H1 (cell line): Measurements from ENCODE around the gene ASIC2. TPM values are rescaled to one million over a fixed set of nuclear protein-coding genes. Genes with fewer than 3 reads are reported as not detected.

ENCODE experiments used
- CTCF ChIA-PET: fragments of 300-600 bp; sonication (Branson Sonifier 250); formaldehyde crosslinking; loops from one replicate; lab custom pipeline; 2021; ENCODE audit not compliant: partially characterized antibody; lab: Charles Lee
- POLR2A ChIA-PET: fragments of 300-600 bp; sonication (Branson Sonifier 250); formaldehyde crosslinking; loops from one replicate; lab custom pipeline; 2021; ENCODE audit warnings: inconsistent platforms; ENCODE audit not compliant: partially characterized antibody; lab: Charles Lee
- DNase-seq, 2 experiments: peaks; one replicate each; pipeline versions ENCODE4 v3.0.0 to v3.0.0-alpha.2; 2010 to 2022; ENCODE audit warnings: low spot score in 2 of 2, low read depth in 1 of 2, mixed read lengths in 1 of 2
- FAIRE-seq: peaks from 2 replicates; lab custom pipeline; 2011; peaks lifted over from hg19 to GRCh38; lab: Jason Lieb, UNC
- H2AFZ ChIP-seq: 2 replicates; pipeline ENCODE4 v1.8.1; 2012; ENCODE audit warnings: low read length, inconsistent platforms
- H2AK5ac ChIP-seq: 2 replicates; pipeline ENCODE4 v1.6.1; 2013; ENCODE audit warnings: low read depth, low read length
- H2BK120ac ChIP-seq: replicated peaks from 2 replicates; pipeline ENCODE3; 2013; ENCODE audit warnings: low read depth, low read length, inconsistent platforms
- H2BK12ac ChIP-seq: 2 replicates; pipeline ENCODE4 v1.6.1; 2013; ENCODE audit warnings: low read depth, low read length
- H2BK15ac ChIP-seq: 2 replicates; pipeline ENCODE4 v1.6.1; 2013; ENCODE audit warnings: low read length
- H2BK20ac ChIP-seq: 2 replicates; pipeline ENCODE4 v1.6.1; 2013; ENCODE audit warnings: low read length
- H2BK5ac ChIP-seq: 2 replicates; pipeline ENCODE4 v1.6.1; 2013; ENCODE audit warnings: low read depth, low read length
- H3K14ac ChIP-seq: 2 replicates; pipeline ENCODE4 v1.6.1; 2013; ENCODE audit warnings: inconsistent platforms; ENCODE audit not compliant: insufficient read length
- H3K18ac ChIP-seq: 2 replicates; pipeline ENCODE4 v1.6.1; 2013; ENCODE audit warnings: low read length; ENCODE audit errors: extremely low read depth
- H3K23ac ChIP-seq: 2 replicates; pipeline ENCODE4 v1.6.1; 2013; ENCODE audit warnings: inconsistent platforms; ENCODE audit not compliant: insufficient read length
- H3K23me2 ChIP-seq: 2 replicates; pipeline ENCODE4 v1.6.1; 2013; ENCODE audit warnings: low read depth, low read length
- H3K27ac ChIP-seq: 2 replicates; pipeline ENCODE4 v1.6.1; 2011; ENCODE audit warnings: low read depth, low read length, inconsistent platforms
- H3K27me3 ChIP-seq, 4 experiments: replicated peaks in 1 of 4; 1 replicate in 1 of 4; 2 replicates in 3 of 4; pipeline versions ENCODE4 v1.6.1 to v1.8.1; 2011 to 2013; ENCODE audit warnings: low read length in 3 of 4, mild to moderate bottlenecking in 3 of 4, inconsistent platforms in 2 of 4, mixed read lengths in 2 of 4, moderate library complexity in 1 of 4; ENCODE audit not compliant: control insufficient read depth in 3 of 4, insufficient read depth in 3 of 4; ENCODE audit errors: extremely low read depth in 1 of 4
- H3K36me3 ChIP-seq, 4 experiments: 2 replicates each; pipeline versions ENCODE4 v1.6.1 to v1.8.1; 2011 to 2013; ENCODE audit warnings: mild to moderate bottlenecking in 4 of 4, low read length in 3 of 4, moderate library complexity in 2 of 4, control low read depth in 1 of 4, inconsistent platforms in 1 of 4; ENCODE audit not compliant: insufficient read depth in 4 of 4, control insufficient read depth in 2 of 4
- H3K4ac ChIP-seq: replicated peaks from 2 replicates; pipeline ENCODE3; 2013; ENCODE audit warnings: low read length, low read depth, mixed read lengths, inconsistent platforms; ENCODE audit not compliant: insufficient read length
- H3K4me1 ChIP-seq, 4 experiments: replicated peaks in 1 of 4; 1 replicate in 1 of 4; 2 replicates in 3 of 4; pipeline versions ENCODE4 v1.6.1 to v1.8.1; 2011 to 2013; ENCODE audit warnings: low read length in 3 of 4, inconsistent platforms in 2 of 4, mixed read lengths in 1 of 4; ENCODE audit not compliant: insufficient read depth in 4 of 4, control insufficient read depth in 3 of 4
- H3K4me2 ChIP-seq, 2 experiments: 2 replicates each; pipeline versions ENCODE4 v1.6.1 to v1.8.1; 2011 to 2013; ENCODE audit warnings: low read depth in 2 of 2, low read length in 2 of 2, control low read depth in 1 of 2, inconsistent platforms in 1 of 2, mild to moderate bottlenecking in 1 of 2; ENCODE audit not compliant: insufficient read depth in 1 of 2
- H3K4me3 ChIP-seq, 4 experiments: fragments of 200-600, 300-600 bp in 1 of 4; sonication (generic), shearing (Covaris generic), sonication (Bioruptor Twin) in 1 of 4; 2 replicates each; pipeline versions ENCODE4 v1.5.1 to v1.8.1; 2011 to 2016; ENCODE audit warnings: low read length in 4 of 4, low read depth in 3 of 4, control low read depth in 2 of 4, inconsistent platforms in 2 of 4, mild to moderate bottlenecking in 2 of 4, mixed read lengths in 1 of 4, moderate library complexity in 1 of 4; ENCODE audit not compliant: insufficient read depth in 2 of 4; ENCODE audit errors: extremely low read depth in 1 of 4
- H3K56ac ChIP-seq: replicated peaks from 2 replicates; pipeline ENCODE3; 2013; ENCODE audit warnings: low read depth, mild to moderate bottlenecking, mixed read lengths, low read length, inconsistent platforms; ENCODE audit not compliant: insufficient read length
- H3K79me1 ChIP-seq: 2 replicates; pipeline ENCODE4 v1.6.1; 2013; ENCODE audit warnings: low read depth, low read length, control low read depth
- H3K79me2 ChIP-seq, 2 experiments: 2 replicates each; pipeline versions ENCODE4 v1.6.1 to v1.8.1; 2012 to 2013; ENCODE audit warnings: low read length in 2 of 2, mild to moderate bottlenecking in 2 of 2, inconsistent platforms in 1 of 2; ENCODE audit not compliant: insufficient read depth in 2 of 2, control insufficient read depth in 1 of 2
- H3K9ac ChIP-seq, 4 experiments: replicated peaks in 1 of 4; 1 replicate in 1 of 4; 2 replicates in 3 of 4; pipeline versions ENCODE4 v1.6.1 to v1.8.1; 2011 to 2013; ENCODE audit warnings: low read depth in 3 of 4, low read length in 3 of 4, control low read depth in 2 of 4, mild to moderate bottlenecking in 2 of 4, moderate library complexity in 2 of 4, inconsistent platforms in 1 of 4; ENCODE audit errors: extremely low read depth in 1 of 4
- H3K9me3 ChIP-seq, 2 experiments: 2 replicates each; pipeline versions ENCODE4 v1.6.1 to v1.8.1; 2012 to 2013; ENCODE audit warnings: mild to moderate bottlenecking in 2 of 2, moderate library complexity in 2 of 2, control low read depth in 1 of 2, inconsistent platforms in 1 of 2, low read depth in 1 of 2, low read length in 1 of 2, mixed read lengths in 1 of 2; ENCODE audit not compliant: insufficient read depth in 2 of 2
- H4K20me1 ChIP-seq, 2 experiments: replicated peaks in 1 of 2; 2 replicates each; pipeline versions ENCODE3 to v1.8.1; 2011 to 2013; ENCODE audit warnings: inconsistent platforms in 2 of 2, low read length in 2 of 2, mild to moderate bottlenecking in 1 of 2; ENCODE audit not compliant: insufficient read depth in 2 of 2, control insufficient read depth in 1 of 2
- H4K5ac ChIP-seq: 2 replicates; pipeline ENCODE4 v1.6.1; 2013; ENCODE audit warnings: low read length, low read depth, mixed read lengths, inconsistent platforms; ENCODE audit not compliant: insufficient read length
- H4K8ac ChIP-seq: 2 replicates; pipeline ENCODE4 v1.8.0; 2013; ENCODE audit warnings: mild to moderate bottlenecking, moderate library complexity, low read length, inconsistent platforms; ENCODE audit not compliant: insufficient read depth; ENCODE audit errors: extremely low read depth
- H4K91ac ChIP-seq: replicated peaks from 2 replicates; pipeline ENCODE3; 2013; ENCODE audit warnings: low read length, mixed read lengths, inconsistent platforms; ENCODE audit not compliant: insufficient read length
- CBX5 ChIP-seq: fragments of 300-800, 300-1000 bp; sonication (generic); IDR thresholded peaks from 2 replicates; pipeline ENCODE4 v1.7.1; 2016; ENCODE audit warnings: antibody characterized with exemption, low read length, low read depth
- CREB1 ChIP-seq: IDR thresholded peaks from 2 replicates; pipeline ENCODE4 v1.6.1; 2012; ENCODE audit warnings: inconsistent platforms
- KDM4A ChIP-seq: IDR thresholded peaks from one replicate; pipeline ENCODE4 v1.7.1; 2012; ENCODE audit warnings: low read depth, mild to moderate bottlenecking, moderate library complexity, low read length, inconsistent platforms; ENCODE audit not compliant: severe bottlenecking
- POLR2A ChIP-seq, 2 experiments: IDR thresholded peaks; 1 replicate in 1 of 2; 2 replicates in 1 of 2; pipeline ENCODE4 v1.6.1; 2011; ENCODE audit warnings: low read depth in 2 of 2, low read length in 2 of 2, mild to moderate bottlenecking in 2 of 2; ENCODE audit errors: control extremely low read depth in 1 of 2
- RNF2 ChIP-seq: fragments of 200-900, 300-1000 bp; sonication (generic); IDR thresholded peaks from 2 replicates; pipeline ENCODE4 v1.7.1; 2016; ENCODE audit warnings: borderline replicate concordance, low read depth, mild to moderate bottlenecking, antibody characterized with exemption, low read length; ENCODE audit not compliant: poor library complexity, severe bottlenecking; ENCODE audit errors: missing control alignments
- SRF ChIP-seq: IDR thresholded peaks from 2 replicates; pipeline ENCODE4 v1.6.1; 2011; ENCODE audit warnings: mild to moderate bottlenecking, low read depth, low read length, moderate library complexity
- TAF1 ChIP-seq: IDR thresholded peaks from 2 replicates; pipeline ENCODE4 v1.6.1; 2011; ENCODE audit warnings: mild to moderate bottlenecking, low read depth, low read length
- TCF12 ChIP-seq: IDR thresholded peaks from 2 replicates; pipeline ENCODE4 v1.6.1; 2011; ENCODE audit warnings: low read depth, mild to moderate bottlenecking, low read length
- TEAD4 ChIP-seq: IDR thresholded peaks from 2 replicates; pipeline ENCODE4 v1.6.1; 2012; ENCODE audit warnings: low read depth, low read length, inconsistent platforms, mixed read lengths
- YY1 ChIP-seq: IDR thresholded peaks from 2 replicates; pipeline ENCODE4 v1.6.1; 2011; ENCODE audit warnings: low read depth, mild to moderate bottlenecking, low read length
- WGBS, 2 experiments: shearing (Covaris generic) in 1 of 2; methylation state at CpG; one replicate each; pipeline versions ENCODE4 v1.1.6 to v1.1.7; 2013 to 2015; ENCODE audit warnings: low lambda C conversion rate in 2 of 2, mixed read lengths in 2 of 2, inconsistent platforms in 1 of 2, low coverage in 1 of 2, missing lambda C conversion rate in 1 of 2; ENCODE audit not compliant: insufficient replicate concordance in 2 of 2, insufficient coverage in 1 of 2, insufficient read length in 1 of 2; ENCODE audit errors: extremely low coverage in 1 of 2, missing lambda C conversion rate in 1 of 2; 5-methylcytosine and 5-hydroxymethylcytosine counted together
- polyA plus RNA-seq, 7 experiments: library from polyadenylated mRNA; depleted of rRNA in 3 of 7; stranded (reverse) in 5 of 7; unstranded in 2 of 7; fragments of >200 nt in 5 of 7; fragments of 200-250 nt in 2 of 7; gene quantifications; 1 replicate in 5 of 7; 2 replicates in 1 of 7; 4 replicates in 1 of 7; pipeline versions ENCODE4 v1.2.1 to v1.2.3, GENCODE V29; 2011 to 2013; ENCODE audit warnings: missing spikeins in 2 of 7, mixed read lengths in 2 of 7
- total RNA-seq: library from RNA; stranded (reverse); fragmentation: NEBNext Ultra II Directional; extraction: Animal tissue kit (Norgen Biotek cat#: 25700); gene quantifications from 2 replicates; pipeline ENCODE4 v1.2.1, GENCODE V29; 2021

ASIC2 gene
- total and polyA plus RNA-seq, 2 of the 8 experiments (the other 6 are each of a cell fraction or from before 2014, with no cell fraction given) = 0.86 to 1.2 TPM

GRCh38 chr17:33179151-33179550 is 113.9 kb downstream of the ASIC2 start:
- H3K14ac ChIP-seq = no peak overlapping the region
- no peak overlapping the region for H3K23ac ChIP-seq
- no peak overlapping the region for H3K18ac ChIP-seq
- no peak overlapping the region for H2BK20ac ChIP-seq
- no peak overlapping the region for H4K8ac ChIP-seq
- H3K4ac ChIP-seq = no peak overlapping the region
- DNase-seq (no peak), FAIRE-seq (no peak)
- no peaks in the 10 kb centered on the region for H3K36me3 ChIP-seq
- H3K79me2 ChIP-seq = no peaks in the 10 kb centered on the region
- H3K79me1 ChIP-seq = no peaks in the 10 kb centered on the region
- H2BK120ac ChIP-seq = no peak overlapping the region
- H3K56ac ChIP-seq = no peak overlapping the region
- no peak overlapping the region for H3K9ac ChIP-seq
- 86% methylated on average over 4 of the region's 4 CpGs; no CpG with 5 or more reads in 1 of the 2 experiments for WGBS, 2 experiments
- H4K5ac ChIP-seq = no peak overlapping the region
- no peak overlapping the region for H3K4me2 ChIP-seq
- H2BK5ac ChIP-seq = no peak overlapping the region
- H4K91ac ChIP-seq = no peak overlapping the region
- H2BK15ac ChIP-seq = no peak overlapping the region
- H3K23me2 ChIP-seq = 0 out of 2 replicates have a peak, but pooled peaks cover 3% of the 10 kb centered on the region
- H3K9me3 ChIP-seq = no peaks in the 10 kb centered on the region
- H4K20me1 ChIP-seq = no peaks in the 10 kb centered on the region
- no peak overlapping the region for H2AK5ac ChIP-seq
- H2BK12ac ChIP-seq = no peak overlapping the region
- no peak overlapping the region for H3K27ac ChIP-seq
- POLR2A ChIA-PET = no interaction called here
- no peaks in the 10 kb centered on the region for H3K4me1 ChIP-seq
- H3K4me3 ChIP-seq = no peak overlapping the region
- H2AFZ ChIP-seq = no peak overlapping the region
- peaks cover 0 to 4% (median 1%) of the 10 kb centered on the region in 4 experiments; a peak in 4 of 7 replicates for H3K27me3 ChIP-seq
- CTCF ChIA-PET = interaction anchor here (0.8 to 1.2 kb wide), 3 partner anchors 9 to 95 kb away, joined by 3 read pairs; no protein-coding TSS in a partner anchor
- TF ChIP-seq TAF1 (no peak), RNF2 (no peak), POLR2A (IDR thresholded peaks at IDR 0.05; ENCODE audit: control extremely low read depth in 1 of 2, low read depth in 2 of 2, low read length in 2 of 2) (no peak), KDM4A (no peak), YY1 (no peak), TCF12 (no peak), CBX5 (no peak), TEAD4 (no peak), CREB1 (no peak), SRF (no peak)
